DOHH2 (cell line): ENCODE measurements around the gene ZFP62.

Source experiments
- H3F3A ChIP-seq: fragments of 200-600 bp; sonication (generic), shearing (Covaris generic); 2 replicates; pipeline ENCODE4 v1.6.0; 2016; ENCODE audit warnings: antibody characterized with exemption, mild to moderate bottlenecking; ENCODE audit not compliant: control insufficient read depth, insufficient read depth
- H3K27ac ChIP-seq: fragments of 200-600 bp; sonication (generic); 2 replicates; pipeline ENCODE4 v1.5.1; 2014; ENCODE audit warnings: low read depth, mild to moderate bottlenecking, low read length, moderate library complexity
- H3K27me3 ChIP-seq: fragments of 200-600 bp; sonication (generic); 2 replicates; pipeline ENCODE4 v1.6.1; 2014; ENCODE audit warnings: mild to moderate bottlenecking, low read length, mixed read lengths; ENCODE audit not compliant: control insufficient read depth
- H3K36me3 ChIP-seq: fragments of 200-600 bp; sonication (generic); 2 replicates; pipeline ENCODE4 v1.6.1; 2014; ENCODE audit warnings: mild to moderate bottlenecking, low read length, moderate library complexity, mixed read lengths; ENCODE audit not compliant: control insufficient read depth
- H3K4me1 ChIP-seq: fragments of 200-600 bp; sonication (generic); 2 replicates; pipeline ENCODE4 v1.6.1; 2014; ENCODE audit warnings: mild to moderate bottlenecking, low read length, mixed read lengths; ENCODE audit not compliant: control insufficient read depth
- H3K4me2 ChIP-seq: fragments of 200-600 bp; sonication (generic); 2 replicates; pipeline ENCODE4 v1.6.0; 2014; ENCODE audit warnings: mild to moderate bottlenecking, low read length, moderate library complexity
- H3K4me3 ChIP-seq: fragments of 200-600 bp; sonication (generic); 2 replicates; pipeline ENCODE4 v1.5.1; 2014; ENCODE audit warnings: mild to moderate bottlenecking, low read length, mixed read lengths
- H3K79me2 ChIP-seq: fragments of 200-600 bp; sonication (generic); 2 replicates; pipeline ENCODE4 v1.6.1; 2014; ENCODE audit warnings: mild to moderate bottlenecking, low read length, mixed read lengths; ENCODE audit not compliant: control insufficient read depth
- H3K9me2 ChIP-seq: fragments of 200-600 bp; sonication (generic); replicated peaks from 2 replicates; pipeline ENCODE4 v1.6.1; 2014; ENCODE audit warnings: mild to moderate bottlenecking, low read length, mixed read lengths; ENCODE audit not compliant: control insufficient read depth
- H3K9me3 ChIP-seq: fragments of 200-600 bp; sonication (generic); 2 replicates; pipeline ENCODE4 v1.6.1; 2014; ENCODE audit warnings: antibody characterized with exemption, low read length, mixed read lengths; ENCODE audit not compliant: control insufficient read depth, insufficient read depth
- H4K20me1 ChIP-seq: fragments of 200-600 bp; sonication (generic); 2 replicates; pipeline ENCODE4 v1.6.0; 2014; ENCODE audit warnings: low read depth, mild to moderate bottlenecking, antibody characterized with exemption, low read length, moderate library complexity; ENCODE audit not compliant: control insufficient read depth, insufficient read depth
- CTCF ChIP-seq: fragments of 200-600 bp; sonication (generic); IDR thresholded peaks from one replicate; pipeline ENCODE4 v1.5.1; 2014; ENCODE audit warnings: antibody characterized with exemption, mild to moderate bottlenecking, low read depth, low read length; ENCODE audit not compliant: poor library complexity, severe bottlenecking
- EZH2phosphoT487 ChIP-seq: fragments of 200-600 bp; sonication (generic); IDR thresholded peaks from 2 replicates; pipeline ENCODE4 v1.6.1; 2017; ENCODE audit warnings: borderline replicate concordance, mild to moderate bottlenecking, antibody characterized with exemption, low read length, moderate library complexity, mixed read lengths

Gene ZFP62

GRCh38 chr5:180865981-180866695 is 5.1 kb upstream of the ZFP62 start:
- no peaks in the 10 kb centered on the region for H3K9me3 ChIP-seq
- peaks cover 9% of the 10 kb centered on the region for H3K4me1 ChIP-seq
- no peaks in the 10 kb centered on the region for H3K27me3 ChIP-seq
- H3K27ac ChIP-seq = no peak overlapping the region
- no peaks in the 10 kb centered on the region for H3K36me3 ChIP-seq
- peaks cover 16% of the 10 kb centered on the region for H3F3A ChIP-seq
- no peak overlapping the region for H3K4me3 ChIP-seq
- H3K79me2 ChIP-seq = no peaks in the 10 kb centered on the region
- no peak overlapping the region for H3K4me2 ChIP-seq
- no peaks in the 10 kb centered on the region for H4K20me1 ChIP-seq
- H3K9me2 ChIP-seq = no peaks in the 10 kb centered on the region
- TF ChIP-seq CTCF (no peak), EZH2phosphoT487 (no peak)

DNA sequence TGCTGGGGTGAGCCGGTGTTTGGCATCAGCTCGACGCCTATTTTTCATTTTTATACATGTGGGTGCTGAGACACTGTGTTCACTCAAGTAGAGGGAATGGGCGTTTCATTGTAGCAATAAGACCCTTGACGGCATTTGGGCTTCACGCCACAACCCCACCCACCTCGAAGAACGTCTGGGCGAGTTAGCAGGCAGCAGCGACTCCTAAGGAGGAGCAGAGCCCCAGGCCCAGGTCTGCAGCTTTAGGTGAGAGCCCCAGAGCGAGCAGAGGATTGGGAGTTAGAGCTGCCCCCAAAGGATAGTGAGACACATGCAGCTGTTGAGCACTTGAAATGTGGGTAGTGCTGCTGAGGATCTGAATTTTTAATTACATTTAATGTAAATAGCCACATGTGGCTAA is 1.6 kb upstream of the ZFP62 start:
- Histone ChIP-seq H3K27ac (no peak overlapping the region), H3K4me2 (no peak overlapping the region; the same call in 1 of the 2 replicates)
- TF ChIP-seq CTCF (no peak), EZH2phosphoT487 (no peak)

DNA sequence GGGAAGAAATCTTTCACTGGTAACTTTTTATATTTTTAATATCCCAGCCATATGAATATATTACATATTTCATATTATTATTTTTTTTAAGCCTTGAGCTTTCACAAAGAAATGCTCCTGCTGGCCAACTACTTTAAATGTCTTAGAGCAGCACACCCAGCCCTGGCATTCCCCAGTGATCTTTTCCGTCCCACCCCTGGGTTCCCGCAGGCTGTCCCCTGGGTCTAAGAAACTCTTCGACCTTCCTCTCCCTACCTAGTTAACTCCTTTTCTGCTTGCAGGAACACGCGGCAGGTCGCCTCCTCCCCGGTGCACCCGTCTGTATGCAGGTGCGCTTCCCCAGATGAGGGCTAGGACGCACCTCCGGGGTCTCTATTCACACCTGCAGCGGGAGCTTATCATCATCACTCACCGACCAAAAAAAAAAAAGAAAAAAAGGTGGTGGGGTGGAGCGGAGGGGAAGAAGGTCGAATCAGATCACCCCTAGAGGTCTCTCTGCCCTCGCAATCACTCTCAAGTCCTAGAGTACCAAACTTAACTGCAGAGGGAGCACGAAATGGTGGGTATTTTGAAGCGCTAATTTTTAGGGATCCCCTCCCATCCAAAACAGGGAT is 696 bp downstream of the ZFP62 start:
- Histone ChIP-seq H4K20me1 (no peaks in the 10 kb centered on the region), H3F3A (peaks cover 16% of the 10 kb centered on the region), H3K4me1 (peaks cover 15% of the 10 kb centered on the region), H3K9me2 (no peaks in the 10 kb centered on the region), H3K36me3 (peaks cover 37% of the 10 kb centered on the region), H3K4me3 (peak overlapping the region; percentile 98), H3K27ac (peak overlapping the region; percentile 89), H3K27me3 (no peaks in the 10 kb centered on the region), H3K9me3 (no peaks in the 10 kb centered on the region), H3K79me2 (peaks cover 35% of the 10 kb centered on the region), H3K4me2 (peak overlapping the region; percentile 90)
- TF ChIP-seq EZH2phosphoT487 (no peak), CTCF (peak; percentile 57)

More for the DNA sequence above, 1.6 kb upstream of the ZFP62 start:
- Histone ChIP-seq H3K4me3 (no peak overlapping the region), H3F3A (peaks cover 16% of the 10 kb centered on the region), H3K79me2 (peaks cover 24% of the 10 kb centered on the region), H3K27me3 (no peaks in the 10 kb centered on the region), H3K4me1 (peaks cover 15% of the 10 kb centered on the region), H3K9me3 (no peaks in the 10 kb centered on the region), H4K20me1 (no peaks in the 10 kb centered on the region), H3K9me2 (no peaks in the 10 kb centered on the region), H3K36me3 (peaks cover 21% of the 10 kb centered on the region)
